Hematopoietic multipotent progenitor cell (in vitro differentiated cells): ENCODE data around the gene ZNF630. TPM values are rescaled to one million over a fixed set of nuclear protein-coding genes. Genes with fewer than 3 reads are reported as not detected.
A peak's percentile ranks its signal among the peaks of the same experiment; 100 is the strongest.
"Not testable (repeated sequence)": the region's sequence is repeated elsewhere in the genome, so short reads cannot be mapped to it uniquely, and the experiment has no call there.

Source experiments
- DNase-seq, 3 donors: peaks; one replicate each; pipeline ENCODE4 v3.0.0-alpha.2; 2011 to 2015; ENCODE audit warnings: low read depth in 2 of 3, low spot score in 2 of 3
- total RNA-seq: library from RNA; depleted of rRNA; stranded (reverse); fragments of >200 nt; gene quantifications from one replicate; pipeline ENCODE4 v1.2.3, GENCODE V29; 2012

Gene ZNF630
- total RNA-seq, 1 donor: 1.3 TPM

GRCh38 chrX:48030641-48031173 is 40.7 kb downstream of the ZNF630 start:
- DNase-seq: not testable (repeated sequence)

- no peak for DNase-seq
Measured at GRCh38 chrX:48030237-48030636, 41.2 kb downstream of the ZNF630 start.

GRCh38 chrX:48028091-48028490 is 43.3 kb downstream of the ZNF630 start:
- no peak for DNase-seq

GRCh38 chrX:48027545-48027944 is 43.9 kb downstream of the ZNF630 start:
- DNase-seq: not testable (repeated sequence)

GRCh38 chrX:48025561-48025960 is 45.9 kb downstream of the ZNF630 start:
- peak in 2 of 3 donors; percentile 50 to 67 for DNase-seq

GRCh38 chrX:48022738-48023137 is 48.7 kb downstream of the ZNF630 start:
- no peak for DNase-seq

- no peak for DNase-seq
Measured at GRCh38 chrX:48022100-48022499, 49.3 kb downstream of the ZNF630 start.

GRCh38 chrX:48021026-48021900 is 50.2 kb downstream of the ZNF630 start:
- DNase-seq: peak; percentile 58 to 87 (median 84)

- DNase-seq: peak in 1 of 3 donors; percentile 18
Measured at GRCh38 chrX:48020472-48020871, 51.0 kb downstream of the ZNF630 start.

GRCh38 chrX:48019892-48020291 is 51.5 kb downstream of the ZNF630 start:
- DNase-seq: not testable (repeated sequence)

GRCh38 chrX:48016583-48017310 is 54.7 kb downstream of the ZNF630 start:
- DNase-seq: not testable (repeated sequence)

GRCh38 chrX:48009445-48009960 is 61.9 kb downstream of the ZNF630 start:
- not testable (repeated sequence) for DNase-seq

Other genes with a start within 250 kb of the ZNF630 start
- gene ZNF81, start 234.7 kb downstream of the ZNF630 start, total RNA-seq: 3.8 TPM
- gene ZNF182, start 67.7 kb downstream of the ZNF630 start, total RNA-seq: 2.2 TPM
- gene SPACA5, start 64.7 kb downstream of the ZNF630 start, total RNA-seq: not detected
- not detected for gene SPACA5B, start 59.0 kb upstream of the ZNF630 start, total RNA-seq
- gene SSX5, start 125.2 kb upstream of the ZNF630 start, total RNA-seq: not detected
- gene SSX1, start 183.8 kb upstream of the ZNF630 start, total RNA-seq: not detected